H1 (cell line): ENCODE data around the gene LIMA1. TPM values are rescaled to one million over a fixed set of nuclear protein-coding genes. Genes with fewer than 3 reads are reported as not detected.

Experiments used
- BACH1 ChIP-seq: IDR thresholded peaks from 2 replicates; pipeline ENCODE4 v1.6.1; 2012; ENCODE audit warnings: low read length, improper control_type of control experiment
- BCL11A ChIP-seq, 2 experiments: IDR thresholded peaks; one replicate each; pipeline ENCODE4 v1.6.1; 2011; ENCODE audit warnings: low read depth in 2 of 2, low read length in 2 of 2, mild to moderate bottlenecking in 2 of 2
- GABPA ChIP-seq: IDR thresholded peaks from 2 replicates; pipeline ENCODE4 v1.6.1; 2011; ENCODE audit warnings: mild to moderate bottlenecking, low read length, moderate library complexity, borderline replicate concordance; ENCODE audit not compliant: insufficient read depth
- JUND ChIP-seq: IDR thresholded peaks from 2 replicates; pipeline ENCODE4 v1.6.1; 2011; ENCODE audit warnings: mild to moderate bottlenecking, improper control_type of control experiment, low read length
- POLR2AphosphoS5 ChIP-seq: IDR thresholded peaks from 2 replicates; pipeline ENCODE4 v1.6.1; 2011; ENCODE audit warnings: low read depth, low read length
- SP4 ChIP-seq: IDR thresholded peaks from 2 replicates; pipeline ENCODE4 v1.6.1; 2012; ENCODE audit warnings: low read length, inconsistent platforms
- SUZ12 ChIP-seq: fragments of 200-600 bp; sonication (generic); IDR thresholded peaks from 2 replicates; pipeline ENCODE4 v1.6.1; 2012; ENCODE audit warnings: mild to moderate bottlenecking, inconsistent platforms, low read length, moderate library complexity, mixed read lengths
- TCF12 ChIP-seq: IDR thresholded peaks from 2 replicates; pipeline ENCODE4 v1.6.1; 2011; ENCODE audit warnings: low read depth, mild to moderate bottlenecking, low read length
- ZNF274 ChIP-seq: IDR thresholded peaks from 2 replicates; pipeline ENCODE4 v1.7.0; 2012; ENCODE audit warnings: low read length, borderline replicate concordance; ENCODE audit errors: extremely low read depth
- polyA plus RNA-seq, 7 experiments: library from polyadenylated mRNA; depleted of rRNA in 3 of 7; stranded (reverse) in 5 of 7; unstranded in 2 of 7; fragments of >200 nt in 5 of 7; fragments of 200-250 nt in 2 of 7; gene quantifications; 1 replicate in 5 of 7; 2 replicates in 1 of 7; 4 replicates in 1 of 7; pipeline versions ENCODE4 v1.2.1 to v1.2.3, GENCODE V29; 2011 to 2013; ENCODE audit warnings: missing spikeins in 2 of 7, mixed read lengths in 2 of 7
- total RNA-seq: library from RNA; stranded (reverse); fragmentation: NEBNext Ultra II Directional; extraction: Animal tissue kit (Norgen Biotek cat#: 25700); gene quantifications from 2 replicates; pipeline ENCODE4 v1.2.1, GENCODE V29; 2021
- TF ChIP-seq, protein P1 (sequence below): fragments of 300-600 bp; sonication (generic); IDR thresholded peaks from 2 replicates; pipeline ENCODE4 v1.7.1; 2012; ENCODE audit warnings: low read length, moderate library complexity, mild to moderate bottlenecking, inconsistent platforms; ENCODE audit not compliant: insufficient replicate concordance

Gene LIMA1
- total and polyA plus RNA-seq, 2 of the 8 experiments (the other 6 are each of a cell fraction or from before 2014, with no cell fraction given): 12.7 to 47.6 TPM

DNA sequence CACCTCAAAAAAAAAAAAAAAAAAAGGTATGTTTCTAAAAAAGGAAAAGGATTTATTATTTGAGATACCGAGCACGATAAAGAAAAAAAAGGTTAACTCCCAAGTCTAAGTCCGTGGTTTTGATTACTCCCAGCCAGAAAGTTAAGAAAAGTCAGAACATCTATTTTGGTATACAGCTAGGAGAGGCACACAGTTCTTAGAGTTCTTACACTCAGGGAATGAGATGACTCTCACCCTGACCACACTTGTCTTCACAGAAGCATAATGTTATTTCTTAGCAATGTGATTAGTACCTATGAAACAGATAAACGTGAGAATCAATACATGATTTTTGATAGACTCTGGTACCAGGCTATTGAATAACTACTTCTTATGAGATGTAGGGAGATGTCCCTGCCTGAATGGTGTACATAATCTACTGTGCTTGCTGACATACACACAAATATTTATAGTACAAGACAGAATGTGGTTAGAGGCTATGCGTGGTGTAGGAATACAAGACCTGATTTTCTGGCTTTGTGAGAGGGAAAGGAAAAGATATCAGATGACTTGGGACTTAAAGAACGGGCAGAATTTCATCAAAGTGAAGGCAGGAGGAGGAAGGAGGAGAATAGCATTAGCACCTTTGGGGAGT lies 31.6 kb downstream of the LIMA1 start (continued):
- TF ChIP-seq, protein P1, sequence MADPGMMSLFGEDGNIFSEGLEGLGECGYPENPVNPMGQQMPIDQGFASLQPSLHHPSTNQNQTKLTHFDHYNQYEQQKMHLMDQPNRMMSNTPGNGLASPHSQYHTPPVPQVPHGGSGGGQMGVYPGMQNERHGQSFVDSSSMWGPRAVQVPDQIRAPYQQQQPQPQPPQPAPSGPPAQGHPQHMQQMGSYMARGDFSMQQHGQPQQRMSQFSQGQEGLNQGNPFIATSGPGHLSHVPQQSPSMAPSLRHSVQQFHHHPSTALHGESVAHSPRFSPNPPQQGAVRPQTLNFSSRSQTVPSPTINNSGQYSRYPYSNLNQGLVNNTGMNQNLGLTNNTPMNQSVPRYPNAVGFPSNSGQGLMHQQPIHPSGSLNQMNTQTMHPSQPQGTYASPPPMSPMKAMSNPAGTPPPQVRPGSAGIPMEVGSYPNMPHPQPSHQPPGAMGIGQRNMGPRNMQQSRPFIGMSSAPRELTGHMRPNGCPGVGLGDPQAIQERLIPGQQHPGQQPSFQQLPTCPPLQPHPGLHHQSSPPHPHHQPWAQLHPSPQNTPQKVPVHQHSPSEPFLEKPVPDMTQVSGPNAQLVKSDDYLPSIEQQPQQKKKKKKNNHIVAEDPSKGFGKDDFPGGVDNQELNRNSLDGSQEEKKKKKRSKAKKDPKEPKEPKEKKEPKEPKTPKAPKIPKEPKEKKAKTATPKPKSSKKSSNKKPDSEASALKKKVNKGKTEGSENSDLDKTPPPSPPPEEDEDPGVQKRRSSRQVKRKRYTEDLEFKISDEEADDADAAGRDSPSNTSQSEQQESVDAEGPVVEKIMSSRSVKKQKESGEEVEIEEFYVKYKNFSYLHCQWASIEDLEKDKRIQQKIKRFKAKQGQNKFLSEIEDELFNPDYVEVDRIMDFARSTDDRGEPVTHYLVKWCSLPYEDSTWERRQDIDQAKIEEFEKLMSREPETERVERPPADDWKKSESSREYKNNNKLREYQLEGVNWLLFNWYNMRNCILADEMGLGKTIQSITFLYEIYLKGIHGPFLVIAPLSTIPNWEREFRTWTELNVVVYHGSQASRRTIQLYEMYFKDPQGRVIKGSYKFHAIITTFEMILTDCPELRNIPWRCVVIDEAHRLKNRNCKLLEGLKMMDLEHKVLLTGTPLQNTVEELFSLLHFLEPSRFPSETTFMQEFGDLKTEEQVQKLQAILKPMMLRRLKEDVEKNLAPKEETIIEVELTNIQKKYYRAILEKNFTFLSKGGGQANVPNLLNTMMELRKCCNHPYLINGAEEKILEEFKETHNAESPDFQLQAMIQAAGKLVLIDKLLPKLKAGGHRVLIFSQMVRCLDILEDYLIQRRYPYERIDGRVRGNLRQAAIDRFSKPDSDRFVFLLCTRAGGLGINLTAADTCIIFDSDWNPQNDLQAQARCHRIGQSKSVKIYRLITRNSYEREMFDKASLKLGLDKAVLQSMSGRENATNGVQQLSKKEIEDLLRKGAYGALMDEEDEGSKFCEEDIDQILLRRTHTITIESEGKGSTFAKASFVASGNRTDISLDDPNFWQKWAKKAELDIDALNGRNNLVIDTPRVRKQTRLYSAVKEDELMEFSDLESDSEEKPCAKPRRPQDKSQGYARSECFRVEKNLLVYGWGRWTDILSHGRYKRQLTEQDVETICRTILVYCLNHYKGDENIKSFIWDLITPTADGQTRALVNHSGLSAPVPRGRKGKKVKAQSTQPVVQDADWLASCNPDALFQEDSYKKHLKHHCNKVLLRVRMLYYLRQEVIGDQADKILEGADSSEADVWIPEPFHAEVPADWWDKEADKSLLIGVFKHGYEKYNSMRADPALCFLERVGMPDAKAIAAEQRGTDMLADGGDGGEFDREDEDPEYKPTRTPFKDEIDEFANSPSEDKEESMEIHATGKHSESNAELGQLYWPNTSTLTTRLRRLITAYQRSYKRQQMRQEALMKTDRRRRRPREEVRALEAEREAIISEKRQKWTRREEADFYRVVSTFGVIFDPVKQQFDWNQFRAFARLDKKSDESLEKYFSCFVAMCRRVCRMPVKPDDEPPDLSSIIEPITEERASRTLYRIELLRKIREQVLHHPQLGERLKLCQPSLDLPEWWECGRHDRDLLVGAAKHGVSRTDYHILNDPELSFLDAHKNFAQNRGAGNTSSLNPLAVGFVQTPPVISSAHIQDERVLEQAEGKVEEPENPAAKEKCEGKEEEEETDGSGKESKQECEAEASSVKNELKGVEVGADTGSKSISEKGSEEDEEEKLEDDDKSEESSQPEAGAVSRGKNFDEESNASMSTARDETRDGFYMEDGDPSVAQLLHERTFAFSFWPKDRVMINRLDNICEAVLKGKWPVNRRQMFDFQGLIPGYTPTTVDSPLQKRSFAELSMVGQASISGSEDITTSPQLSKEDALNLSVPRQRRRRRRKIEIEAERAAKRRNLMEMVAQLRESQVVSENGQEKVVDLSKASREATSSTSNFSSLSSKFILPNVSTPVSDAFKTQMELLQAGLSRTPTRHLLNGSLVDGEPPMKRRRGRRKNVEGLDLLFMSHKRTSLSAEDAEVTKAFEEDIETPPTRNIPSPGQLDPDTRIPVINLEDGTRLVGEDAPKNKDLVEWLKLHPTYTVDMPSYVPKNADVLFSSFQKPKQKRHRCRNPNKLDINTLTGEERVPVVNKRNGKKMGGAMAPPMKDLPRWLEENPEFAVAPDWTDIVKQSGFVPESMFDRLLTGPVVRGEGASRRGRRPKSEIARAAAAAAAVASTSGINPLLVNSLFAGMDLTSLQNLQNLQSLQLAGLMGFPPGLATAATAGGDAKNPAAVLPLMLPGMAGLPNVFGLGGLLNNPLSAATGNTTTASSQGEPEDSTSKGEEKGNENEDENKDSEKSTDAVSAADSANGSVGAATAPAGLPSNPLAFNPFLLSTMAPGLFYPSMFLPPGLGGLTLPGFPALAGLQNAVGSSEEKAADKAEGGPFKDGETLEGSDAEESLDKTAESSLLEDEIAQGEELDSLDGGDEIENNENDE: no peak
- TF ChIP-seq JUND (no peak), POLR2AphosphoS5 (no peak), GABPA (no peak), ZNF274 (no peak), BCL11A (IDR thresholded peaks at IDR 0.05; ENCODE audit: low read depth in 2 of 2, low read length in 2 of 2) (no peak), SUZ12 (no peak), TCF12 (no peak), SP4 (no peak), BACH1 (no peak)
